Loucy (cell line): Measurements from ENCODE around the gene CHL1.

Source experiments
- H2AFZ ChIP-seq: fragments of 200-600 bp; sonication (generic); 2 replicates; pipeline ENCODE4 v1.6.0; 2016; ENCODE audit warnings: antibody characterized with exemption, mild to moderate bottlenecking, low read length, moderate library complexity
- H3F3A ChIP-seq: fragments of 200-600 bp; 2 replicates; pipeline ENCODE4 v1.6.0; 2016; ENCODE audit warnings: antibody characterized with exemption, low read depth, mild to moderate bottlenecking
- H3K27me3 ChIP-seq: fragments of 200-600 bp; sonication (generic); 2 replicates; pipeline ENCODE4 v1.6.1; 2014; ENCODE audit warnings: low read length, mild to moderate bottlenecking; ENCODE audit not compliant: insufficient read depth, poor library complexity, severe bottlenecking
- H3K36me3 ChIP-seq: fragments of 200-600 bp; sonication (generic); 2 replicates; pipeline ENCODE4 v1.6.1; 2016; ENCODE audit warnings: low read length; ENCODE audit not compliant: insufficient read depth
- H3K4me1 ChIP-seq: fragments of 200-600 bp; sonication (generic); 2 replicates; pipeline ENCODE4 v1.5.1; 2014; ENCODE audit warnings: low read length, mild to moderate bottlenecking; ENCODE audit not compliant: insufficient read depth, poor library complexity, severe bottlenecking
- H3K4me2 ChIP-seq: fragments of 200-600 bp; sonication (generic); 2 replicates; pipeline ENCODE4 v1.6.0; 2014; ENCODE audit warnings: antibody characterized with exemption, low read length, low read depth, mild to moderate bottlenecking; ENCODE audit not compliant: poor library complexity, severe bottlenecking
- H3K4me3 ChIP-seq: fragments of 200-600 bp; sonication (generic); 2 replicates; pipeline ENCODE4 v1.5.1; 2014; ENCODE audit warnings: low read length, mild to moderate bottlenecking, mixed read lengths; ENCODE audit not compliant: poor library complexity, severe bottlenecking
- H3K79me2 ChIP-seq: fragments of 200-600 bp; sonication (generic); 2 replicates; pipeline ENCODE4 v1.6.1; 2014; ENCODE audit warnings: low read length; ENCODE audit not compliant: insufficient read depth
- H3K9ac ChIP-seq: fragments of 200-600 bp; sonication (generic); 2 replicates; pipeline ENCODE4 v1.6.0; 2014; ENCODE audit warnings: mild to moderate bottlenecking, low read depth, low read length, moderate library complexity; ENCODE audit not compliant: poor library complexity, severe bottlenecking
- H3K9me2 ChIP-seq: fragments of 200-600 bp; sonication (generic); replicated peaks from 2 replicates; pipeline ENCODE4 v1.6.1; 2016; ENCODE audit warnings: low read depth, low read length, mixed read lengths
- H3K9me3 ChIP-seq: fragments of 200-600 bp; sonication (generic); 2 replicates; pipeline ENCODE4 v1.6.1; 2014; ENCODE audit warnings: mild to moderate bottlenecking, antibody characterized with exemption, low read length, low read depth; ENCODE audit not compliant: insufficient read depth
- H4K20me1 ChIP-seq: fragments of 200-600 bp; sonication (generic); 2 replicates; pipeline ENCODE4 v1.6.0; 2014; ENCODE audit warnings: antibody characterized with exemption, low read length, mild to moderate bottlenecking; ENCODE audit not compliant: insufficient read depth, poor library complexity, severe bottlenecking
- EZH2phosphoT487 ChIP-seq: fragments of 200-600 bp; IDR thresholded peaks from 2 replicates; pipeline ENCODE4 v1.6.1; 2018; ENCODE audit warnings: antibody characterized with exemption, mild to moderate bottlenecking, moderate library complexity, borderline replicate concordance
- TF ChIP-seq, protein P1 (sequence below): fragments of 200-600 bp; sonication (generic); conservative IDR thresholded peaks from 2 replicates; pipeline ENCODE4 v1.5.1; 2014; ENCODE audit warnings: mild to moderate bottlenecking, antibody characterized with exemption, low read length

Gene CHL1

DNA sequence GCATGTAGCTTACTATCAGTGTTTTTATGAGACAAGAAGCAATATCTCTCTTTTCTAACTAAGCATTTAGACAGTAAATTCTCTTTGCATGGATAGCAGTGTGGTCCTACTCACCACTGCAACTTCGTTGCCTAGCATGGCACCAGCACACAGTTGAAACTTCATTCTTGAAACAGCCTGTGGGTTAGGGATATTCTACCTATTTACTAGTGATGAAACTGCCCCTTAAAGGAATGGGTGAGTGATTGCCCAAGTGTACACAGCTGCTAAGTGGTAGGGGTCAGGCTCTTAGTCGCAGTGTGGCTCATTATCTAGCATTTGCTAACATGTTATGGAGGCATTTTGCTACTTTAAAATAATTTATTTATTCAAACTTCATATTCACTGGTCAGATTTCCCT, 78.4 kb downstream of the CHL1 start:
- no peak overlapping the region for H2AFZ ChIP-seq
- H3K9me2 ChIP-seq: no peaks in the 10 kb centered on the region
- no peak overlapping the region for H3K4me3 ChIP-seq
- no peaks in the 10 kb centered on the region for H3F3A ChIP-seq
- H4K20me1 ChIP-seq: no peaks in the 10 kb centered on the region
- H3K4me1 ChIP-seq: peaks cover 17% of the 10 kb centered on the region
- H3K9me3 ChIP-seq: 0 out of 2 replicates have a peak, but pooled peaks cover 7% of the 10 kb centered on the region
- H3K36me3 ChIP-seq: no peaks in the 10 kb centered on the region
- H3K27me3 ChIP-seq: no peaks in the 10 kb centered on the region
- H3K4me2 ChIP-seq: no peak overlapping the region
- H3K79me2 ChIP-seq: no peaks in the 10 kb centered on the region
- TF ChIP-seq, protein P1, sequence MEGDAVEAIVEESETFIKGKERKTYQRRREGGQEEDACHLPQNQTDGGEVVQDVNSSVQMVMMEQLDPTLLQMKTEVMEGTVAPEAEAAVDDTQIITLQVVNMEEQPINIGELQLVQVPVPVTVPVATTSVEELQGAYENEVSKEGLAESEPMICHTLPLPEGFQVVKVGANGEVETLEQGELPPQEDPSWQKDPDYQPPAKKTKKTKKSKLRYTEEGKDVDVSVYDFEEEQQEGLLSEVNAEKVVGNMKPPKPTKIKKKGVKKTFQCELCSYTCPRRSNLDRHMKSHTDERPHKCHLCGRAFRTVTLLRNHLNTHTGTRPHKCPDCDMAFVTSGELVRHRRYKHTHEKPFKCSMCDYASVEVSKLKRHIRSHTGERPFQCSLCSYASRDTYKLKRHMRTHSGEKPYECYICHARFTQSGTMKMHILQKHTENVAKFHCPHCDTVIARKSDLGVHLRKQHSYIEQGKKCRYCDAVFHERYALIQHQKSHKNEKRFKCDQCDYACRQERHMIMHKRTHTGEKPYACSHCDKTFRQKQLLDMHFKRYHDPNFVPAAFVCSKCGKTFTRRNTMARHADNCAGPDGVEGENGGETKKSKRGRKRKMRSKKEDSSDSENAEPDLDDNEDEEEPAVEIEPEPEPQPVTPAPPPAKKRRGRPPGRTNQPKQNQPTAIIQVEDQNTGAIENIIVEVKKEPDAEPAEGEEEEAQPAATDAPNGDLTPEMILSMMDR: no peak
- TF ChIP-seq EZH2phosphoT487: no peak
- H3K9ac ChIP-seq: no peak overlapping the region

DNA sequence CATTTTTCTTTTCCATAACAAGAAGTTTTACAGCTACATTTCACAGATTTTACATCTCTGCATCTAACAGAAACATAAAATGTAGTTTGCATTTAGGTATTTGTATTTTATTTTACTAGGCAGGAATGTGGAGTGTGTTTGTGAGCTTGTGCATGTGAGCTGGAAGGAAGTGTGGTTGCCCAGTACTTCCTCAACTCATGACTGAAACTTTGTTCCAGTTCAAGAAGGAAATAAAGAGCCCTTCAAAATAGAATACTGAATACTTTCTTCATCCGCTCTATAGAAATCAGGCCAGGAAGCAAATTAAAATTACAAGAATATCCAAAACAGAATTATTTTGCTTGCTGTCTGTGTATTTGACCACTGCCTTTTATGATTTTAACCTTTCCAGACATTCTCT, 81.3 kb downstream of the CHL1 start:
- H3F3A ChIP-seq: no peaks in the 10 kb centered on the region
- H3K4me3 ChIP-seq: peak overlapping the region; percentile 11
- TF ChIP-seq, protein P1: no peak
- no peak for TF ChIP-seq EZH2phosphoT487
- 0 out of 2 replicates have a peak overlapping the region, but pooled peaks have one; percentile 5 for H2AFZ ChIP-seq
- peak overlapping the region; percentile 49 for H3K4me2 ChIP-seq
- no peaks in the 10 kb centered on the region for H4K20me1 ChIP-seq
- peaks cover 17% of the 10 kb centered on the region for H3K4me1 ChIP-seq
- no peak overlapping the region for H3K9ac ChIP-seq
- peaks cover 15% of the 10 kb centered on the region; the same call in 1 of the 2 replicates for H3K9me3 ChIP-seq
- no peaks in the 10 kb centered on the region for H3K27me3 ChIP-seq
- no peaks in the 10 kb centered on the region for H3K79me2 ChIP-seq
- no peaks in the 10 kb centered on the region for H3K36me3 ChIP-seq
- H3K9me2 ChIP-seq: no peaks in the 10 kb centered on the region

DNA sequence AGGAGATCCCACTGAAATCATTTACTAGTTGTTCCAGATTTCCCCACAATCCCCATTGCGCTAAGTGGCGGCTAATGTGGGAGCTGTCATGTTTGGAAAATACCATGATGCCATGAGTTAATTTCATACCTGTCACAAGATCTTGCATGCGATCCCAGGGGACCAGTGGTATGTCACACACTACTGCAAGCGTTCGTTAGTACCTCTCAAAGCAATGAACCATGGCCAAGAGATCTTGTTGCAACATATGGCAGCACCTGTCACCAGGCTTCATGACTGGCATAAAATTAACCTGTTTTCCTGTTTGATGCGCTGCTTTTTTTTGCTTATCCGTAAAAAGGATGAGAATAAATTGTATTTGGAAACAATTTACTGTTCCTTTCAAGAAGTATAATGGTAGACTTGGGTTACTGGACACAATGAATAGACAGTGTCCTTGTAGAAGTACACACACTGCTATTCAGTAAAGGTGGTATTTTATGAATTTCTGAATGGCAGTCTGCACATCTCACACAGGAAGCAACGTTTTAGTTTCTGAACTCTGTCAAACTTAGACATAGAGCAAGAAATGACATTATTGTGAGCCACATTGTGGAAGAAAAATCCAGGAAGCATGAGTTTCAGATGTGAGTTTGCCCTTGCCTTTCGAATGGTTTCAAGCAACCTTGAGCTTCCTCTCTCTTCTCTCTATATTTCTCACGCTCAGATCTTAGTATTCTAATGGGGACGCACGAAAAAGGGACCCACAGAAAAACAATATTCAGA, 81.9 kb downstream of the CHL1 start:
- Histone ChIP-seq H4K20me1 (no peaks in the 10 kb centered on the region), H3K4me1 (peaks cover 17% of the 10 kb centered on the region), H3K36me3 (no peaks in the 10 kb centered on the region), H3K4me3 (peak overlapping the region; percentile 11), H3K9me3 (peaks cover 13% of the 10 kb centered on the region; the same call in 1 of the 2 replicates), H3K9me2 (no peaks in the 10 kb centered on the region), H3K79me2 (no peaks in the 10 kb centered on the region), H2AFZ (peak overlapping the region; percentile 5; the same call in 1 of the 2 replicates), H3F3A (no peaks in the 10 kb centered on the region), H3K27me3 (no peaks in the 10 kb centered on the region), H3K4me2 (peak overlapping the region; percentile 49), H3K9ac (no peak overlapping the region)
- TF ChIP-seq, protein P1: no peak
- TF ChIP-seq EZH2phosphoT487: no peak
